Measurements from ENCODE around the gene TOM1L2.

TOM1L2 gene

GRCh38 chr17:17899486-17899885 is 72.7 kb downstream of the TOM1L2 start:
- no peaks in the 10 kb centered on the region for H3K27me3 ChIP-seq (ENCODE audit: insufficient read depth, low read length)
- H3K9me3 ChIP-seq (ENCODE audit: low read length): no peaks in the 10 kb centered on the region
- no peak overlapping the region for H2AFZ ChIP-seq (ENCODE audit: low read depth, low read length)
- H3K4me3 ChIP-seq (ENCODE audit: low read length): no peak overlapping the region
- peaks cover 11% of the 10 kb centered on the region for H3K4me1 ChIP-seq (ENCODE audit: insufficient read depth, low read length)
- H3K36me3 ChIP-seq (ENCODE audit: insufficient read depth, low read length): peaks cover 5% of the 10 kb centered on the region

GRCh38 chr17:17898673-17899072 is 73.5 kb downstream of the TOM1L2 start:
- Histone ChIP-seq H3K36me3 (ENCODE audit: insufficient read depth, low read length) (peaks cover 5% of the 10 kb centered on the region), H3K27me3 (ENCODE audit: insufficient read depth, low read length) (no peaks in the 10 kb centered on the region), H3K4me3 (ENCODE audit: low read length) (no peak overlapping the region), H3K4me1 (ENCODE audit: insufficient read depth, low read length) (peaks cover 11% of the 10 kb centered on the region), H3K9me3 (ENCODE audit: low read length) (no peaks in the 10 kb centered on the region), H2AFZ (ENCODE audit: low read depth, low read length) (no peak overlapping the region)

- H3K27me3 ChIP-seq (ENCODE audit: insufficient read depth, low read length): no peaks in the 10 kb centered on the region
- no peak overlapping the region for H2AFZ ChIP-seq (ENCODE audit: low read depth, low read length)
- H3K4me1 ChIP-seq (ENCODE audit: insufficient read depth, low read length): peaks cover 11% of the 10 kb centered on the region
- H3K9me3 ChIP-seq (ENCODE audit: low read length): no peaks in the 10 kb centered on the region
- H3K4me3 ChIP-seq (ENCODE audit: low read length): no peak overlapping the region
- peaks cover 8% of the 10 kb centered on the region for H3K36me3 ChIP-seq (ENCODE audit: insufficient read depth, low read length)
These were observed 74.8 kb downstream of the TOM1L2 start for GRCh38 chr17:17897442-17897841.

- Histone ChIP-seq H3K4me3 (ENCODE audit: low read length) (no peak overlapping the region), H3K27me3 (ENCODE audit: insufficient read depth, low read length) (no peaks in the 10 kb centered on the region), H3K4me1 (ENCODE audit: insufficient read depth, low read length) (peaks cover 11% of the 10 kb centered on the region), H3K9me3 (ENCODE audit: low read length) (no peaks in the 10 kb centered on the region), H3K36me3 (ENCODE audit: insufficient read depth, low read length) (peaks cover 8% of the 10 kb centered on the region), H2AFZ (ENCODE audit: low read depth, low read length) (no peak overlapping the region)
These were observed 75.5 kb downstream of the TOM1L2 start for GRCh38 chr17:17896746-17897145.

- H3K4me3 ChIP-seq (ENCODE audit: low read length): no peak overlapping the region
- H3K27me3 ChIP-seq (ENCODE audit: insufficient read depth, low read length): no peaks in the 10 kb centered on the region
- no peaks in the 10 kb centered on the region for H3K4me1 ChIP-seq (ENCODE audit: insufficient read depth, low read length)
- H2AFZ ChIP-seq (ENCODE audit: low read depth, low read length): no peak overlapping the region
- H3K36me3 ChIP-seq (ENCODE audit: insufficient read depth, low read length): peaks cover 8% of the 10 kb centered on the region
- H3K9me3 ChIP-seq (ENCODE audit: low read length): no peaks in the 10 kb centered on the region
These were observed 78.2 kb downstream of the TOM1L2 start for GRCh38 chr17:17893801-17894644.

GRCh38 chr17:17892731-17893130 is 79.5 kb downstream of the TOM1L2 start:
- no peak overlapping the region for H3K4me3 ChIP-seq (ENCODE audit: low read length)
- no peak overlapping the region for H2AFZ ChIP-seq (ENCODE audit: low read depth, low read length)
- H3K36me3 ChIP-seq (ENCODE audit: insufficient read depth, low read length): peaks cover 3% of the 10 kb centered on the region

GRCh38 chr17:17892009-17892408 is 80.2 kb downstream of the TOM1L2 start:
- Histone ChIP-seq H3K9me3 (ENCODE audit: low read length) (no peaks in the 10 kb centered on the region), H3K27me3 (ENCODE audit: insufficient read depth, low read length) (no peaks in the 10 kb centered on the region), H2AFZ (ENCODE audit: low read depth, low read length) (no peak overlapping the region), H3K4me3 (ENCODE audit: low read length) (no peak overlapping the region), H3K4me1 (ENCODE audit: insufficient read depth, low read length) (no peaks in the 10 kb centered on the region), H3K36me3 (ENCODE audit: insufficient read depth, low read length) (peaks cover 3% of the 10 kb centered on the region)

More at GRCh38 chr17:17892731-17893130, 79.5 kb downstream of the TOM1L2 start:
- Histone ChIP-seq H3K9me3 (ENCODE audit: low read length) (no peaks in the 10 kb centered on the region), H3K27me3 (ENCODE audit: insufficient read depth, low read length) (no peaks in the 10 kb centered on the region), H3K4me1 (ENCODE audit: insufficient read depth, low read length) (no peaks in the 10 kb centered on the region)

- H3K27me3 ChIP-seq (ENCODE audit: insufficient read depth, low read length): no peaks in the 10 kb centered on the region
- H3K4me3 ChIP-seq (ENCODE audit: low read length): no peak overlapping the region
- no peaks in the 10 kb centered on the region for H3K4me1 ChIP-seq (ENCODE audit: insufficient read depth, low read length)
- no peaks in the 10 kb centered on the region for H3K9me3 ChIP-seq (ENCODE audit: low read length)
- no peak overlapping the region for H2AFZ ChIP-seq (ENCODE audit: low read depth, low read length)
- peaks cover 3% of the 10 kb centered on the region for H3K36me3 ChIP-seq (ENCODE audit: insufficient read depth, low read length)
These were observed 81.1 kb downstream of the TOM1L2 start for GRCh38 chr17:17890773-17891759.

- H3K4me1 ChIP-seq (ENCODE audit: insufficient read depth, low read length): peaks cover 3% of the 10 kb centered on the region
- H3K36me3 ChIP-seq (ENCODE audit: insufficient read depth, low read length): peaks cover 3% of the 10 kb centered on the region
- H2AFZ ChIP-seq (ENCODE audit: low read depth, low read length): no peak overlapping the region
- no peak overlapping the region for H3K4me3 ChIP-seq (ENCODE audit: low read length)
- H3K27me3 ChIP-seq (ENCODE audit: insufficient read depth, low read length): no peaks in the 10 kb centered on the region
- H3K9me3 ChIP-seq (ENCODE audit: low read length): no peaks in the 10 kb centered on the region
These were observed 82.3 kb downstream of the TOM1L2 start for GRCh38 chr17:17889922-17890321.

- no peaks in the 10 kb centered on the region for H3K9me3 ChIP-seq (ENCODE audit: low read length)
- no peak overlapping the region for H2AFZ ChIP-seq (ENCODE audit: low read depth, low read length)
- H3K27me3 ChIP-seq (ENCODE audit: insufficient read depth, low read length): no peaks in the 10 kb centered on the region
- peaks cover 3% of the 10 kb centered on the region for H3K36me3 ChIP-seq (ENCODE audit: insufficient read depth, low read length)
- peaks cover 13% of the 10 kb centered on the region for H3K4me1 ChIP-seq (ENCODE audit: insufficient read depth, low read length)
- no peak overlapping the region for H3K4me3 ChIP-seq (ENCODE audit: low read length)
These were observed 83.4 kb downstream of the TOM1L2 start for GRCh38 chr17:17888821-17889220.

GRCh38 chr17:17888371-17888770 is 83.8 kb downstream of the TOM1L2 start:
- H3K4me3 ChIP-seq (ENCODE audit: low read length): no peak overlapping the region
- H3K36me3 ChIP-seq (ENCODE audit: insufficient read depth, low read length): peaks cover 3% of the 10 kb centered on the region
- no peak overlapping the region for H2AFZ ChIP-seq (ENCODE audit: low read depth, low read length)
- no peaks in the 10 kb centered on the region for H3K9me3 ChIP-seq (ENCODE audit: low read length)
- H3K4me1 ChIP-seq (ENCODE audit: insufficient read depth, low read length): peaks cover 13% of the 10 kb centered on the region
- no peaks in the 10 kb centered on the region for H3K27me3 ChIP-seq (ENCODE audit: insufficient read depth, low read length)

GRCh38 chr17:17887752-17888304 is 84.4 kb downstream of the TOM1L2 start:
- H3K4me3 ChIP-seq (ENCODE audit: low read length): no peak overlapping the region
- H3K36me3 ChIP-seq (ENCODE audit: insufficient read depth, low read length): no peaks in the 10 kb centered on the region
- H3K4me1 ChIP-seq (ENCODE audit: insufficient read depth, low read length): peaks cover 13% of the 10 kb centered on the region
- H3K27me3 ChIP-seq (ENCODE audit: insufficient read depth, low read length): no peaks in the 10 kb centered on the region
- no peak overlapping the region for H2AFZ ChIP-seq (ENCODE audit: low read depth, low read length)
- H3K9me3 ChIP-seq (ENCODE audit: low read length): no peaks in the 10 kb centered on the region

- Histone ChIP-seq H3K36me3 (ENCODE audit: insufficient read depth, low read length) (peaks cover 4% of the 10 kb centered on the region), H3K4me1 (ENCODE audit: insufficient read depth, low read length) (peaks cover 13% of the 10 kb centered on the region), H3K27me3 (ENCODE audit: insufficient read depth, low read length) (no peaks in the 10 kb centered on the region), H2AFZ (ENCODE audit: low read depth, low read length) (no peak overlapping the region), H3K4me3 (ENCODE audit: low read length) (no peak overlapping the region), H3K9me3 (ENCODE audit: low read length) (no peaks in the 10 kb centered on the region)
These were observed 85.5 kb downstream of the TOM1L2 start for GRCh38 chr17:17886726-17887125.

All from neuron (in vitro differentiated cells).